HG02678 (cell line): Measurements from ENCODE around the gene XRCC1.
A peak's percentile ranks its signal among the peaks of the same experiment; 100 is the strongest.

Experiments used
- ATAC-seq: cut with Tn5 transposase; IDR thresholded peaks from one replicate; pipeline ENCODE4 v1.9.1; 2021; ENCODE audit warnings: mild to moderate bottlenecking, moderate library complexity; ENCODE audit not compliant: unreplicated experiment

XRCC1 gene

DNA sequence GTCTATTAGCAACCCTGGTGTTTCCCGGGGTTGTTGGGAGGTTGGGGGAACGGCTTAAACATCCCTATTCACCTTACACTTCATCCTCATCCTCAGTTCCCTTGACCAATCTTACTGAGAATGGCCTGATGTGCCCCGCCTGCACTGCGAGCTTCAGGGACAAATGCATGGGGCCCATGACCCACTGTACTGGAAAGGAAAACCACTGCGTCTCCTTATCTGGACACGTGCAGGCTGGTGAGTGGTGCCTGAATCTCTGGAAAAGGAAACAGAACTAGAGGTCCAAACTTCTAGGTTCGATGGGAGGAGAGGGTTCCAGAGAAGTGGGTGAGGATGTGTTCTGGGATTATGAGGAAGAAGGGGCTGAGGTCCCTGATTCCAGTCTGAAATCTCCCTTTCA lies 6.1 kb upstream of the XRCC1 start:
- ATAC-seq = no peak

DNA sequence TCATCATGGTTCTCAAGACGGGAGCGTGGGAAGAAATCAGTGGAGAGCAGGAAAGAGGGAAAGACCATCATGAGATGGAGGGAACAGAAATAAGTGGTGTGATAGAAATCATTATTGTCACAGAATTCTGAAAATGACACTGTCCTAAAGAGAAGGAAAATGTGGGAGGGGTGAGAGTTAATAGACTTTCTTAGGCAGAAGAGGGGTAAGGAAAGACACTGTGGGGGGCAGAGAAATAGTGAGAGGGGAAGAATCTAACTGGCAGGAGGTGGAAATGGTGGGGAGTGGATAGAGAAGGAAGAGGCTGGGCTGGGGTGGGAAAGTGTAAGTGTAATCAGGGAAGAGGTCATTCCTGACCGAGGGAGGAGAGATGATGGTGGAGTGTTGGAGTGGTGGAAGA lies 3.5 kb upstream of the XRCC1 start:
- ATAC-seq = no peak

DNA sequence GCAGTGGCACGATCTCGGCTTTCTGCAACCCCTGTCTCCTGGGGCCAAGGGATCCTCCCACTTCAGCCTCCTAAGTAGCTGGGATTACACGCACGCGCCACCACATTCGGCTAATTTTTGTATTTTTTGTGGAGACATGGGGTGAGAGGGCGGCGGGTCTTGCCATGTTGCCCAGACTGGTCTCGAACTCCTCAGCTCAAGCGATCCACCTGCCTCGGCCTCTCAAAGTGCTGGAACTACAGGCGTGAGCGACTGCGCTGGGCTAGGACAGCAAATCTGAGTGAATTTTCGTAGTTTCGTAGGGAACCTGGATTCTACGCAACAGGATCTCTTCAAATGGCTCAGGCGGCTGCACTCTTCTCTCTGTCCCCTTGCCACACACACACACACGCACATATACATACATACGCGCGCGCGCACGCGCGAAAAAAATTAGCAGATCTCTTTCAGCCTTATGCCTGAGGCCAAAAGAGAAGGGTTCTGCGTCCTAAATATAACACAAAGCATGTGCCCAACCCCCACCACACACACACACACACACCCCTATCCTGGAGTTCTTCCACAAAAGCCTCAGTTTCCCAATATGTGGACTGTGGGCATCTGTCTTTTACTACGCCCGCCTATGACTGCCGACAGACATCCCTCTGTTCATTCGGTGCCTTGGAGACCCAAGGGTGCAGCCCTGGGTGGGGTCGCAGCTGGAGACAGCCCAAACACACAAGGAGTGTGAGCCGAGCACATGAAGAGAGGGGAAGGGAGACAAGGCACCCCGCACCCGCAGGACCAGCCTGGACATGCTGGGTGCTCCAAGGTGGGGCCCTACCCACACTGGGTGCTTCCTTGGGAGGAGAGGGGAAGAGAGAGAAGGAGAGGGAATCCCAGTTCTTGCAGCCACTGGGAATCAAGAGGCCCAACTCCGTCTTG lies 890 bp upstream of the XRCC1 start:
- no peak for ATAC-seq

DNA sequence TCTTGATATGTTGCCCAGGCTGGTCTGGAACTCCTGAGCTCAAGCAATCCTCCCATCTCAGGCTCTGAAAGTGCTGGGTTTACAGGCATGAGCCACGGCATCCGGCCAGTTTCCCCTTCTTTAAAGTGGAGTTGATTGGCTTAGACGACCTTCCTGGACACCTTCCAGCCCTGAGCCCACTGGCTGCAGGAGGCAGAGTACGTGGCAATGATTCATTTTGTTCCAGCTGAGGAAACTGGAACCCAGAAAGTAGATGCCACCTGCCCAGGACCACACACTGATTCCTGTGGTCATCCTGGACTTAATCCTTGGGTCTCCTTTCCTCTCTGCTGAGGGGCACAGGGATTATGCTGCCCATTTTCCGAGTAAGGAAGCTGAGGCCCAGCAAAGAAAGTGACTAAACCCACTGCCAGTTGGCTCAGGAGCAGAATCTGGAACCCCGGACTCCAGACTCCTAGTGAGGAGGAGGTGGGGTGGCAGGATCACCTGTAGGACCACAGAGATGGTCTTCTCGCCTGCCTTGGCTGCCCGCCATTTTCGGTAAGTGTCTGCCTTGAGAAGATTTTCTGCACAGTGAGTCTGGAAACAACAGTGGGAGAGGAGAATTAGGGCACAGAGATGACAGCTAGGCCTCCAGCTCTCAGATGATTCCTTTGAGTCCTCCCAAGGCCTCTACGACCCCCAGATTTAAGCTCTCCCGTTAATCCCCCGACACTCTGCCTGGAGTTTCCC lies 737 bp downstream of the XRCC1 start:
- no peak for ATAC-seq

DNA sequence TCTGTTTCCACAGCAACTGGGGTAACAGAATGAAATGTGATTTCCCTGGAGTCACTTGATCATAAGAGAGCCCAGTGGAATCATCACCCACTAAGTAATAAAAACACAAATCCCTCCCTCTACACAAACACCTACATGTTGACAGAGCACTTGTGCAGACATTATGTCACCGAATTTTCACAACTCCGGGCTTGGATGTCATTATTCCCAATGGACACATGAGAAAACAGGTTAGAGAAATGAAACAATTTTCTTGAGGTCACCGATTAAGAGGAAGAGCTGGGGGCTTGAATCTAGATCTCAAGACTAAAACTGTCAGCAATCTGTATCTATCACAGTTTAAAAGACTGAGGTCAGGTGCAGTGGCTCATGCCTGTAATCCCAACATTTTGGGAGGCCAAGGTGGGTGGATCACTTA lies 3.1 kb downstream of the XRCC1 start:
- ATAC-seq = no peak

DNA sequence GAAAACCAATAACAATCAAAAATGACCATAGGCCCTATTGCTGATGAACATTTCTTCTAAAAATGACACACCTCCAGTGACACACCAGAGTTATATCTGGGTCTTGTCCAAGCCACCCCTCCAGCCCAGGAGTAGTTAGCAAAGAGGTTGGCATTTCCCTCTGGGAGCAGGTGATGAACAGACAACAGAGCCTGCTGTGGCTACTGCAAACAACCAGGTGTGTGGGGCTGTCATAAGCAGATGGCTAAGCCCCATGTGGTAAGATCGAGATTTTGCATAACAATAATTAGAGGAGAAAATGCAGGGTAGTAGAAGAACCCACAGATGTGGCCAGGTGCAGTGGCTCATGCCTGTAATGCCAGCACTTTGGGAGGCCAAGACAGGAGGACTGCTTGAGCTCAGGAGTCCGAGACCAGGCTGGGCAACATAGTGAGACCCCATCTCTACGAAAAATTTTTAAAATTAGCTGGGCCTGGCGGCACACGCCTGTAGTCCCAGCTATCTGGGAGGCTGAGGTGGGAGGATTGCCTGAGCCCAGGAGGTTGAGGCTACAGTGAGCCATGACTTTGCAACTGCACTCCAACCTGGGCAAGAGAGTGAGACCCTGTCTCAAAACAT lies 5.0 kb downstream of the XRCC1 start:
- no peak for ATAC-seq

DNA sequence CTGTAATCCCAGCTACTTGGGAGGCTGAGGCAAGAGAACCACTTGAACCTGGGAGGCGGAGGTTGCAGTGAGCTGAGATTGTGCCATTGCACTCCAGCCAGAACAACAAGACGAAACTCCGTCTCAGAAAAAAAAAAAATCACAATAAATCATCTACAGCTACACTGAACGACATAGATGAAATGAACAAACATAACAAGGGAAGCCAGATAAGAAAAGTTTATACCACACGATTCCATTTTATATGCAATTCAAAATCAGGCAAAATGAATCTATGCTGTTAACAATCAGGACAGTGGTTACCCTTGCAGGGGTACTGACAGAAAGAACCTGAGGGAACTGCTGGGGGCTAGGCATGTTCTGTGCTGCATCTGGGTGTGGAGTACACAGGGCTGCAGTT lies 5.7 kb downstream of the XRCC1 start:
- ATAC-seq = no peak

DNA sequence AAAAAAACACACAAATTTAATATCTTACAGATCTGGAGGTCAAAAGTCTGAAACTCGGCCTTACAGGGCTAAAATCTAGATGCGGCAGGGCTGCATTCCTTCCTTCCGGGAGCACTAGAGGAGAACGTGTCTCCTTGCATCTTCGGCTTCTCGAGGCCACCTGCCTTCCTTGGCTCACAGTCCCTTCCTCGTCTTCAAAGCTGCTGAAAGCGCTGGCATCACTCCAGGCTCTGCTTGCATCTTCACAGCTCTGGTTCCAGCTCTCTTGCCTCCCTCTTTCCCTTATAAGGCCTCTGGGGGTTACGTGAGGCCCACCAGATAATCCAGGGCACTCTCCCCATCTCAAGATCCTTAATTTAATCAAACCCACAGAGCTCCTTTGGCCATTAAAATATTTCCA lies 10.5 kb downstream of the XRCC1 start:
- no peak for ATAC-seq

DNA sequence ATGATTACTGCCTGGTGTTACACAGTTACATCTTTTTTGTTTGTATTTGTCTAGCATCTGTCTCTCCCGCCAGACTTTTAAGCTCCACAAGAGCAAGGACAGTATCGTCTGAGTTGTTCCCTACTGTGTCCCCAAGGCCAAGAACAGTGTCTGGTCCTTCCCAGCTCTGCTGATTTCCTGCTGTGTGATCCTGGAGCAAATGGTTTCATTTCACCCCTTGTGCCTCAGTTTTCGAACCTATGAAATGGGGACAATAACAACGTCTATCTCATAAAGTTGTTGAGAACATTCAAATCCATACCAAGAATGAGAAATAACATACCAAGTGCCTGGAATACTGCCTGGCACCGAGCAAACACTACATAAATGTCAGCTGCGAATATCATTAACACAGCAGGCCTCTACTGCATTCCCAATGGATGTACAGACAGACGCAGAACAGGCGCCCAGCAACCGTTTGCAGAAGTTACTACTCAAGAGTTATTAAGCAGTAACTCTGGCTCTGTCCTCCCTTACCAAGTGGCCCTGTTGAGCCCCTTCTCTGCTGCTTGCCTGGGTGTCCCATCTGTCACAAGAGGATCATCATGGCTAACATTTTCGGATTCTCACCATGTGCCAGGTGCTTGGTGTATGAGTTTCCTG lies 11.4 kb downstream of the XRCC1 start:
- ATAC-seq = no peak

DNA sequence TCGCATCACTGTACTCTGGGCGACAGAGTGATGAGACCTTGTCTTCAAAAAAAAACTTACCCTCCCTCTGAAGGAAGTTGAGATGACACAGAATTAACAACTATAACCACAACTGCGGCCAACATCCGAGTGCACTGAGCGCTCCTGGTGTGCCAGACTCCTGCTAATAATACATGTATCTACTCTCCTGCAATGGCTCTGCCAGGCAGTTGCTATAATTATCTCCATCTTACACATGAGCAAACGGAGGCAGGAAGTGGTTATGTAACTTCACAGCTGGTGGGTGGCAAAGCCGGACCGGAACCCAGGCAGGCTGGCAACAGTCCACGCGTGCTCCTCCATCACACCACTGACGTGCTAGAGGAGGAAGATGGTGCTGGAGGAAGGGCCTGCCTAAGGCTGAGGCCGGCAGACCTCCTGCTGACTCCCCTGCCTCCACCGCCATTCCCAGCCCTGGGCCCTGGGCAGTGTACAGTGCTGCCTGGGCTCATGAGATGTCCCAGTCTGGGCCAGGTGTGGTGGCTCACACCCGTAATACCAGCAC lies 12.6 kb downstream of the XRCC1 start:
- ATAC-seq = peak; percentile 67

DNA sequence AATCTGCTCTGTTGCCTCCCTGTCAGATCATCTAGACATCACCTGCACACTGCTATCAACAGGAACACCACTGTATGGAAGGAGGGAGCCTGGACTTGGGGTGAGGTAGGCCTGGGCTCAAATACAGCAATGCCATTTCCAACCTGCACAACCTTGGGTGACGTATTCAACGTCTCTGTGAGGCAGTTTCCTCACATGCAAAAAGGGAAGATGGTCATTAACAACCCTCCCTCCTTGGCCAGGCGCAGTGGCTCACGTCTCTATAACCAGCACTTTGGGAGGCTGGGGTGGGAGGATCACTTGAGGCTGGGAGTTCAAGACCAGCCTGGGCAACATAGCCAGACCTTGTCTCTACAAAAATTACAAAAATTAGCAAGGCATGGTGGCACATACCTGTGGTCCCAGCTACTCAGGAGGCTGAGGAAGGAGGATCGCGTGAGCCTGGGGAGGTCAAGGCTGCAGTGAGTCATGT lies 13.1 kb downstream of the XRCC1 start:
- no peak for ATAC-seq

DNA sequence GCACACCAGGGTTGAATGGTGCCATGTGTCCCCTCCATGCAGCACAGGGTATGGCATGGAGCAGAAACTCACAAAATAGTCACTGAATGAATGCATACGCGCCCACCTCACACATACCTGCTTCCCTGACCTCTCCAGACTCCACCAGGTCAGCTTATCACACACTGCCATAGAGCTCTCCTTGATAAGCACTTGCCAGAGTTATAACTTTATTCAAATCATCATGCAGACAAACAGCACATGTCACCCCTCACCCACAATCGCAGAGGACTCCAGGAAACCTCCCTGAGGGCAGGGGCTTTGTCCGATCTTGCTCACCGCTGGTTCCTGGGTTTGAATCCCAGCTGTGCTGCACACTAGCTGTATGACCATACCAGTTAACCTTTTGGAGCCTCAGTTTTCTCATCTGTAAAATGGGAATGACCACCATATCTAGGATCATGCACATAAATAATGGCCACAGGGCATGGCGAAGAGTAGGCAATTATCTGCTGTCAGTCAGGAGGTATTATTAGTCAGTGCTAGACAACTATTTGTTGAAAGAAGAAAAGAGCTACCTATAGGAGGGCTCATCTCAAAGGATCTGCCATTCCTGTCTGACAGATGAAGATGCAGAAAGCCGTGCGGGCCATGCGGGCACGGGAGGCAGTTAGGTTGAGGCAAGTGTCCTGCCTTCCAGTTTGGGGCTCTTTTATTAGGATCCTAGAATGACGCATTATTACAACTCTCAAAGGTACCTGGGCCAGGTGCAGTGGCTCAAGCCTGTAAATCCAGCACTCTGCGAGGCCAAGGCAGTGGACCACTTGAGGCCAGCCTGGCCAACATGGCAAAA lies 14.0 kb downstream of the XRCC1 start:
- no peak for ATAC-seq

DNA sequence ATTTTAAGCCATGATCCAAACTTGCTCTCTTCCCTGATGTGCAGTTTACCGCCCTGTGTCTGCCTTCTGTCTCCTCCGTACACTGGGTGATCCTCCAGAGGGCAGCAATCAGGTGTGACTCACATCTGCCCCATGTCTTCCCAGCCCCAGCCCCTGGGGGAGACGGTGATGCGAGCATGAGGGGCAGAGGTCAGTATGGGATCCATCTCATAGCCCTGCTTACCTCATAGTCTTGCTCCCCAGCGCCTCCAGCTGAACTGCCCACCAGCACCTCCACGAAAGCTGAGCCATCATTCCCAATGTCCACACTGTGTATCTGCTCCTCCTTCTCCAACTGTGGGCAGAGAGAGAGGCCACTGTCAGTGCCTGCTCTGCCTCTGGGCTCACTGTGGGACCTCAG lies 14.6 kb downstream of the XRCC1 start:
- no peak for ATAC-seq

DNA sequence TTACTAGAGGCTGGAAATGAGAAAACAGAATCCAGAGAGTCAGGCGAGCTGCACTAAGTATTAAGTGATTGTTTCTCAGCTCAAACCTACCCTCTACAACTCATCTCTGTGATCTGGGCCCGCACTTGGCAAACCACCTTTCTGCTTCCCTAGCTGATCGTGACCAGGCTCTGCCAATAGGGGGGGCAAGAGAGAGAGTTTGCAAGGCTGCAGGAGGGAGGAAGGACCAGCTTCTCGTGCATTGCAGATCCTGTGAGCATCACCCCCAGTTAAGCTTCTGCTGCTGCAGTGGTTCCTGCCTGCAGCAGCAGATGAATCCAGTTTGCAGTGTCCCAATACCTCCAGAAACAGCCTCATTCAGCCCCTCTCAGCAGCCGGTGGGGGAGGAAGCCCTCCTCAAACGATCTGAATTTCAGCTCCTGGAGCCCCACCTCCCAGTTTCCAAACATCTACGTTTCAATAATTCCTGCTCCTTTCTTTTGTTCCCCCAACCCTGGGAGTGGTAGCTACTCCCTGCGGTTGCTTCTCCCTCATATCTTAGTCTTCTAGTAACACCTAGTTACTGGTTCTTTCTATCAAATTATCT lies 20.0 kb downstream of the XRCC1 start:
- no peak for ATAC-seq

DNA sequence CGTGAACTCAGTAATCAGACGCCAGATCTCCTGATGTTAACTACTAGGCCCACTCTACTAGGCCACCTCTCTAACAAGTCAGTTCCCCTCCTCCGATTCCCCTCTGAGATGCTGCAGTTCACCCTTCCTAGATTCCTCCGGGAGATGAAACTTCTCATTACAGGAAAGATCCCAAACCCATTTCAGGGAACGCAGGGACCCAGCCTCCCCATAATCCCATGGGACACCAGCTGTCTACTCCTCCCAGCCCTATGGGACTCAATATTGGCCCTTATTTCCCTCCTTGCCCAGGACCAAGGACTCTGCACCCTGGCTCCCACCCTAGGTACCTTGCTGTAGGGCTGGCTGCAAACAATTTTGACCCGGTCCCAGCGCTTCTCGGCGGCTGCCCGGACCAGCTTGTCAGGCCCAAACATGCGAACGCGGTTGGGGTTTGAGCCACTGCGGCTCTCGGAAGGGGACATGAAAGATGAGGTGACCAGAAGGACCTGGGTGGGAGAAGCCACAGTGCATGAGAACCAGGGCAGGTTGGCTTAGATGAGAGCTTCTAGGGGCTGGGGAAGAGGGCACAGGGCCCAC lies 20.9 kb downstream of the XRCC1 start:
- ATAC-seq = no peak

DNA sequence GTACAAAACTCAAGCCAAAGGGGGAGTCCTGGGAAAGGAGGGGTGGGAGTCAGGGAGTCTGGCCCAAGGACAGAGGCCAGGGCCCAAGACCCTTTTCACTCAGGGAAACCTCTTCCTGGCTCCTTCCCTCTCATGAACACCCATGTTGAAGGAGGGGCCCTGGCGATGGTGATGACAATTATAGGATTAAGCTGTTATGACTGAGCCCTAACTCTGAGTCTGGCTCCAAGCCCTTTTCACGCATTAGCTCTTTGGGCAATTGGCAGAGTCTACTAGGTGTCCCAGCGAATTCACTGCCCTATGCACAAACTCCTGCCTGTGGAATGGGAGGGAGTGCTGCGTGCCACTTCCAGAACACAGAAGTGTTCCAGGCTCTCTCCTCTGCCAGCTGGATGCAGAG lies 21.7 kb downstream of the XRCC1 start:
- ATAC-seq = no peak

DNA sequence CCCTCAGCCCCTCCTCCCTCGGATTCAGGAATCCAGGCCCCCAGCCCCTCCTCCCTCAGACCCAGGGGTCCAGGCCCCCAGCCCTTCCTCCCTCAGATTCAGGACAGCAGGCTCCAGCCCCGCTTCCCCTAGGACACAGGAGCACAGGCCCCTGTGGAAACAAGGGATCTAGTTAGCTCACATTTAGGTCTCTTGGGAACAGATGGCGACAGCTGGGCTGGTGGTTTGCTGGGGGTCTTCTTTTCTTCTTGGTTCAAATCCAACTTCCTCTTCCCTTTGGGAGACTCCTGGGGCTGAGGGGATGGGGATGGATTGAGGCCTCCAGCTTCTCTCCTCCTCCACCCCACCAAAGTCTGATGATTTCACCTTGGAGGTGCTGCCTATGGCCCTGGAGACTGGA lies 22.7 kb downstream of the XRCC1 start:
- no peak for ATAC-seq

DNA sequence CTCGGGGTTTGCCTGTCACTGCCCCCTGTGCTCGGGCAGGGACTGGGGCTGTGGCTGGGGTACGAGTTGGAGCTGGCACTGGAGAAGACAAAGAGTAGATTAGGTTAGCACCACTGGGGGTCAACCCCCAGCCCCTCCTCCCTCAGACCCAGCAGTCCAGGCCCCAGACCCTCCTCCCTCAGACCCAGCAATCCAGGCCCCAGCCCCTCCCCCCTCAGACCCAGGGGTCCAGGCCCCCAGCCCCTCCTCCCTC lies 23.2 kb downstream of the XRCC1 start:
- ATAC-seq = no peak

DNA sequence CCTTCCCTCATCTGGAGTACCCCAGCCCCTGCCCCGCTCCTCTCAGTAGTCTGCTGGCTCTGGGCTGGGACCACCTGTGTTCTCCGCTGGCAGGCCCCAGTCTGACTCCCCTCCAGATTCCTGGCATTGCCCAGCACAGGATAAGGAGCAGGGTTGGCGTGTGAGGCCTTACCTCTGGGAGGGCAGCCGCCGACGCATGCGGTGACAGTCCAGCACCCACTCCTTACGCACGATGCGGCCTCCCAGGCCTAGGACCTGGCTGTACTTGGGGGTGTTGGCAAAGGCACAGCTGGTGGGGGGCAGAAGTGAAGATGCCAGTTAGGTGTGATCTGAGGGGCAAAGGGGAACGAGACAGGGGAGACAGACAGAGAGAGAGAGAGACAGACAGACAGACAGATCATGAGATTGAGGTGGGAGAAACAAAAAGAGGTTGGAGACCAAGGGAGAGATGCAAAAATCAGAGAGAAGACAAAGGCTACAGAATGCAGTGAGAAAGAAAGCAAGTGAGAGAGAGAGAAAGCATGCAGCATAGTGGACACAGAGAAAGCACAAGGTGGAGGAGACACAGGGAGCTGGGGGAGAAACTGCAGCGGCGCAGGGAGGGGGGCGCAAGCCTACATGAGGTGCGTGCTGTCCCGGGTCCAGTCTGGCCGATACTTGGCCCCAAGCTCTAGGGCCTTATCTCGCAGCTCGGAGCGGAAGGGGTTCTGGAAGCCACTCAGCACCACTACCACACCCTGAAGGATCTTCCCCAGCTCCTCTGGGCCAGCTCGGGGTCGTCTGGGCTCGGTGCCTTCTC lies 23.7 kb downstream of the XRCC1 start:
- no peak for ATAC-seq
